ENCODE data around the gene PTPRH.
"Not testable (repeated sequence)": the region's sequence is repeated elsewhere in the genome, so short reads cannot be mapped to it uniquely, and the experiment has no call there.

The PTPRH gene

DNA sequence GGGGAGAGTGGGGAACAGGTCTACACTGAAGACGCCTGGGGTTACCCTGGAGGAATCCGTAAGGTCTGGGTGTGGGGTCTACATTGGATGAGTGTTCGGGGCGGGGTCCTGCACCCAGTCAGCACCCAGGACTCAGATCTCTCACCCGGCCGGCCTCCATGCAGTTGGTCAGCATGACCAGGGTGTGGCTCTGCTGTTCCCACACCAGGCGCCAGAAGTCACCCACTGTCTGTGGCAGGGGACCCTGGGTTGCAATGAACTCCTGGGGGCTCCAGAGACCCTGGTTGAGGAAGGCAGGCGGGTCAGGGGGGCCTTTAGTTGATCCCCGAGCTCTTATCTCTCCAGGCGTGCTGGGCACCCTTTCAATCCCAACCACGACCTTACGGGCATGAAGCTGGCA lies 23.2 kb downstream of the PTPRH start:
- DNase-seq (ENCODE audit: low read depth): no peak

- DNase-seq (ENCODE audit: low read depth): no peak
Observed at GRCh38 chr19:55181740-55182139, 27.6 kb downstream of the PTPRH start.

DNA sequence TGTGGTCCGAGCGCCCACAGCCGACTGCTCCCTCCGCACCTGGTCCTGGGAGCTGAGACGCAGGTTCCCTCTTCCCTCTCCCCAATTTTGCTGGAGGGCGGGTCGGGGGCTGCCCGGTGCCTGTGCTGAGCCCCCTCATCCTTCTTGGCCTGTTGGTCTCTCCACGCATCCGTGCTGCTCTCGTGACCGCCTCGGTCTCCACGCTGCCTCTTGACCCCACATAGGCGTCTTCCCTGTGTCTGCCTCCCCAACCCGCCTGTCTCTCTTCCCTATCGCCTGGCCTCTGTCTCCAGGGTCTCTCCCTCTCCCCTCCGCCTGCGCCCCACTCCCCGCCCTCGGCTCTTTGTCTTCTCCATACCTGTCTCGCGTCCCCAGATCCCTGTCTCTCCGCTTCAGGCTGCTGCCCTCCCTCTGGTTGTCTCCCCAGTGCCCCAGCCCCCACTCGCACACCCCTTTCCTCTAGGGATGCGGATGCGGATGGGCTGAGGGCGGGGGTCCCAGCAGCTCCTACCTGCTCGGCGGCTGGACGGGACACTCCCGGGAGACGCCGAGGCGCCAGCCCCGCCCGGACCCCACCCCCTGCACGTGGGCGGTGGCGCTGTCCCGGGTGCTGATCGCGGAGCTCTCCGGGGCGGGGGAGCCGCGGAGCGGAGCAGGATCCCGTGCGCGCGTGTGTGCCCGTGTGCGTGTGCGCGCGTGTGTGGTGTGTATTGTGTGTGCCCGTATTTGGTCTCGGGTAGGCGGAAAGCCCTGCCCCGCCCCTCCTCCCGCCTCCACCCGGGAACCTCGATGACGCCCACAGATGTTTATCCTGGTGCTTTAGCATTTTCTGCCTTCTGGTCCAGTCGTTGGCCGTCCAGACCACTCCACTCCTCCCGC lies 29.5 kb downstream of the PTPRH start, which contains the start of gene SYT5:
Gene SYT5 (minus strand): TSS at position 684 of the 879 bp plus-strand sequence. CDS start 1,248 bp downstream, outside the sequence.
- peak; percentile 34 for DNase-seq (ENCODE audit: low read depth)

DNA sequence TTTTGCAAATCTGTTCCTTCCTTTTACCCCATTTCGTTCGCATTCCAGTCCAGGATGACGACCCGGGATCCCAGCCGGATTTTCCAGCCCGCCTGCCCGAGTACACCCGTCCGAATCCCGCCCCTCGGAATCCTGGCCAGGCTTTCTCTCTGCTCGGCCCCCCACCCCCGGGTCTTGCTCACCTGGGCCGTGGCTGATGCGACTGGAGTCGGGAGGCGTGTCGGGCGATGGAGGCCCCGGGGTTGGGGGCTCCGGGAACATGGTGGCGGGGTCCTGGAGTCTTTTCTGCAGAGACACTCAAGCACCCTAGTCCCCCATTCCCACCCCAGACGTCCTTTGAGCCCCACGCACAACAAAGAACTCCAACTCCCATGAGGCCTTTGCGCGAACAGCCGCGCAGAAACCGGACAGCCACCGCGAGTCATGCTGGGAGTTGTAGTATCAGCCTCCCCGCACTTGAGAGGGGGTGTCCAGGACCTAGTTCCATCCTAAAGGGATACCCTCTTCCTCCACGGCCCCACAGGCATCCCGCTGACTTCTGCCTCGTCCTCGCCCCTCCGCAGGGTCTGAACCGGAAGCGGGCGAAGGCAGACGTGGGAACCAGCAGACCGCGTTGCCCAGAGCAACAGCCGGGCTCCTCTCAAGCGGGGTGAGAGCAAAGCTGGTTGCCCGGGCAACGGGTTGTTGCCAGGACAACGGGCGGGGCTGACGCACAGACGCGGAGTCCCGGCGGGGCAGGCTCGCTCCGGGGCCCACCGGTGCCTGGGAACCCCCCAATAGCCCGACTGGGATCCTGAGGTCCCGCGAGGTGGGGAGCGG lies 30.3 kb downstream of the PTPRH start:
- peak; percentile 84 for DNase-seq (ENCODE audit: low read depth)

GRCh38 chr19:55176076-55176475 lies 33.2 kb downstream of the PTPRH start:
- DNase-seq (ENCODE audit: low read depth): no peak

DNA sequence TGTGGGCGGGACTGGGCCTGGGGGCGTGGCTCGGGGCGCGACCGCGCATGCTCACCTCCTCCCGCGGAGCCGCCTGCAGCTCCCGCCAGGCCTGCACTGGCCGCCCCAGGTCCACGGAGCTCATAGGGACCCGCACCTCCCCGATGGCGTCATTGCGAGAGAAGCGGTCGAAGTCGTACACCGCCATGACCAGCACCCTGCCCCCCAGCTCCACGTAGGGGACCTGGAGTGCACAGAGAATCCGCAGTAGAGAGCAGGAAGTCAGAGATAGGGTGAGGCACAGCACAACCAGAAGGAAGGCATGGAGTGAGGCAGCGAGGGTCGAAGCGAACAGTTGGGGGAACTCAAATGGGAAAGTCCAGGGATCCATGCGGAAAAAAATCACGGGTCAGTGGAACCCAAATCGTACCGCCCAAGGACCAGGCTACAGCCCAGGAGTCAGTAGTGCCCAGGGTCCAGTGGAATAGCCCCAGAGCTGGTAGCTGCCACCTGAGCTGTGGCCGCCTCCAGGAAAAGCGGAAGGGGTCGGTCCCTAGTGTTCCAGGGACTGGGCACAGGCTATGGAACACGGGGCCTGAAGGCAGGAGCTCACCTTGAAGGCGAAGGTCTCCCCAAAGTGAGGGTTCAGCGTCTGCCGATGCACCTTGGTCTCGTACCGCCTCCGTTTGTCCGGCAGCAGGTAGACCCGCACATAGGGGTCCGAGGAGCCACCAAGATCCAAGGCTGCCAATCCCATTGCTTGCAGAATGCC lies 34.0 kb downstream of the PTPRH start:
- no peak for DNase-seq (ENCODE audit: low read depth)

GRCh38 chr19:55174425-55175116 lies 34.7 kb downstream of the PTPRH start:
- no peak for DNase-seq (ENCODE audit: low read depth)

DNA sequence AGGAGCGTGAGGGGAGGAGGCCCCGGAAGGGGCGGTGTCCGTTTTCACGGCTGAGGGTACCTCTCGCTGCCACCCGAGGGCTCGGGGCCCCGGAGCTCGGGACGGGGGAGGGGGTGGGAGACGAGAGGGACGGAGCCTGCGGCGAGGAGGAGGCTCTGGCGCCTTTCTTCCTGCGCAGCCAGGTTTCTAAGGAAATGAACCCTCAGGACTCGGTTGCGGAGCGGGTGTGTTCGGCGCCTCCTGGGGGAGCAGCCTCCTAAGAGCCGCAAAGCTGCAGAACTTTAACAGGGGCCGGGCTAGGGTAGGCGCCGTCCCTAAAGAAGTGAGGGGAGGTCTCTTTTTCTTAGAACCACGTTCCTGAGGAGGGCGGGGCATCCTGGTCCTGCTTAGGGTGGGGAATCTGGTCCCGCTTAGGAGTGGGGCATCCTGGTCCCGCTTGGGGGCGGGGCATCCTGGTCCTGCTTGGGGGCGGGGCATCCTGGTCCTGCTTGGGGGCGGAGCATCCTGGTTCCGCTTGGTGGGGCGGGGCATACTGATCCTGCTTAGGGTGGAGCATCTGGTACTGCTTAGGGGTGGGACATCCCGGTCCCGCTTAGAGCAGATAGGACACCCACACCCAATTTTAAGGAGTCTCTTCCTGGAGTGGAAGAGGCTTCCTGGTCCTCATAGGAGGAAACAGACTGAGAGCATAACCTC lies 35.4 kb downstream of the PTPRH start:
- no peak for DNase-seq (ENCODE audit: low read depth)

DNA sequence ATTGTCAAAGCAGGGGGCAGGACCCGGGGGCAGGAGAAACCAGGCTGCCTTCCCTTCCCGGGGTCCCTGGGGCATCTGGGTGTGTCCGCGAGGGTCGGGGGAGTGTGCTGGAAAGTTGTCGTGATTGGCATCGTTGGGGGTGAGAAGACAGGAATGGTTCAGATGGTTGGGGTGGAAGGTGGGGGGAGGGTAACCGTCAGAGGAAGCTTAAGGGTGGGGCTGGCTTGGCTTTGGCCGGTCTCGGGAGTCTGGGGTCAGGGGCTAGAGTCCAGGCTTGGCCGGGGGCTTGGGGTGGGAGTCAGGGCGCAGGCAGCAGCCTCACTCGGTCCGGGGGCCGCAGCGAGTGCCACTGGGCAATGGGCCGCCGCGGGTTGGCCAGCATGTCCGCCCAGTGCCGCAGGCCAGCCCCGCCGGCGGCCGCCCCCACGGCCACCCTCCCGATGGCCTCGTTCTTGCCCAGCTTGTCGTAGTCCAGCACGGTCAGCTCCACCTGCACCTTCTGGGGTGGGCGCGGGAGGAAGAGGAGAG lies 36.1 kb downstream of the PTPRH start:
- DNase-seq (ENCODE audit: low read depth): no peak

DNA sequence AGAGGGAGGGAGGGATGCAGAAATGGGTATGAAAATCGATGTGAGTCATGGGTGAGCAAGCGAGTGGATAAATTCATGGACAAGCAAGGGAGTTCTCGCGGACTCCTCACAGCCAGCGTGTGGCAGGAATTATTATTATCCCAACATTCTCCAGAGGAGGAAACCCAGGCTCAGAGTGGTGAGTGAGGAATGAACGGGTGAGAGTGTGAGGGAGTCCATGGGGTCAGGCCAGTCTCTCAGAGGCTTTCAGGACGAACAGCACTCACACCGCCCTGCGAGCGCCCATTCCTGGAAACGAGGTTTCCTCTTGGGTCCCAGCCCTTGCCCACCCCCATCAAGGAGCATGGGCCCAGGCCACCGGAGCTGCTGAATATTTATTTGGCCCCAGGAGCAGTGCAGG lies 36.6 kb downstream of the PTPRH start:
- no peak for DNase-seq (ENCODE audit: low read depth)

DNA sequence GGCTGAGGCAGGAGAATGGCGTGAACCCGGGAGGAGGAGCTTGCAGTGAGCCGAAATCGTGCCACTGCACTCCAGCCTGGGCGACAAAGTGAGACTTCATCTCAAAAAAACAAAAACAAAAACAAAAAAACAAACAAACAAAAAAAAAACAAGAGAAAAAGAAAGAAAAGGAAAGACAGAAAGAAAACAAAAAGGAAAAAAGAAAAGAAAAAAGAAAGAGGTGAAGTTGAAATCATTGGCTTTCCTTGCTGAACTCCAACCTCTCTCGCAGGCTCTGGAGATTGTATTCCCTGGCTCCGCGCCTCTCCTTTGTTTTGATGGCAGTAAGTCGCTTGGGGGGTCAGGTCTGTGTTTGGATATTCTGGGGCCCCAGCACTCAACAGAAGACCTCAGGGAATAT lies 37.0 kb downstream of the PTPRH start:
- DNase-seq (ENCODE audit: low read depth): not testable (repeated sequence)

GRCh38 chr19:55171440-55171839 lies 37.9 kb downstream of the PTPRH start:
- DNase-seq (ENCODE audit: low read depth): no peak

- DNase-seq (ENCODE audit: low read depth): no peak
Observed at GRCh38 chr19:55169136-55169535, 40.2 kb downstream of the PTPRH start.

DNA sequence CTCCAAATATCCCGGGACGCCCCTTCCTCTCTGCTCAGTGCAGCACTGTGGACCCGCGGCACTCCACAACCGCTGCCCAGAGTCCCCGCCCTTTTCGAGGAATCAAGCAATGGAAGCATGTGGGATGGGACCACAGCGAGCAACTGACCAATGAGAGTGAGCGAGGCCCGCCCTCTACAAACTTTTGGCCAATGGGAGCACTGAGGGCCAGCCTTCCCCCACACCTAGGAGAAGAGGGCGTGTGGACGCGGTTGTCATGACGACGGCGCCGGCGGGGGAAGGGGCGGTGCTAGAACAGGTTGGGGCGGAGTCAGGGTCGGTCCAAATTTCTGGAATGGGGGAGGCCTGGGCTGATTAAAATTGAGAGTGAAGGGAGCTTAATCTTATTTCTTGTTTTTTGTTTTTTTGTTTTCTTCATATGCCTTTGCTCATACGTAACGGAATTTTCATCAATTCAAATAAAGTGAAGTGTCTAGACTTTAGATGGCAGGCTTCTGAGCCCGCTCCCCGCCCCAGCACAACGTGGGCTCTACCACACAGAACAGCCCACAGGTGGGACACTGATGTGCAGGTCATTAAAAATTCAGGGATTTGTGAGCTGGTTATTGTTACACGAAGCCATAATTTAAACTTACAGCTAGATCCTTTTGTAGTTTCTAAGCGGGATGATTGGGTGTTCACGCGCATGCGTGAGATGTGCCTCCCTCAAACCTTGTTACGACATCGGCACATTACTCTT lies 42.6 kb downstream of the PTPRH start, which contains the start of gene DNAAF3:
Gene DNAAF3 (minus strand): TSS at position 84 of the 739 bp plus-strand sequence. CDS start 200 bp downstream, outside the sequence.
- DNase-seq (ENCODE audit: low read depth): peak; percentile 56

- DNase-seq (ENCODE audit: low read depth): no peak
Observed at GRCh38 chr19:55165952-55166529, 43.3 kb downstream of the PTPRH start.

DNA sequence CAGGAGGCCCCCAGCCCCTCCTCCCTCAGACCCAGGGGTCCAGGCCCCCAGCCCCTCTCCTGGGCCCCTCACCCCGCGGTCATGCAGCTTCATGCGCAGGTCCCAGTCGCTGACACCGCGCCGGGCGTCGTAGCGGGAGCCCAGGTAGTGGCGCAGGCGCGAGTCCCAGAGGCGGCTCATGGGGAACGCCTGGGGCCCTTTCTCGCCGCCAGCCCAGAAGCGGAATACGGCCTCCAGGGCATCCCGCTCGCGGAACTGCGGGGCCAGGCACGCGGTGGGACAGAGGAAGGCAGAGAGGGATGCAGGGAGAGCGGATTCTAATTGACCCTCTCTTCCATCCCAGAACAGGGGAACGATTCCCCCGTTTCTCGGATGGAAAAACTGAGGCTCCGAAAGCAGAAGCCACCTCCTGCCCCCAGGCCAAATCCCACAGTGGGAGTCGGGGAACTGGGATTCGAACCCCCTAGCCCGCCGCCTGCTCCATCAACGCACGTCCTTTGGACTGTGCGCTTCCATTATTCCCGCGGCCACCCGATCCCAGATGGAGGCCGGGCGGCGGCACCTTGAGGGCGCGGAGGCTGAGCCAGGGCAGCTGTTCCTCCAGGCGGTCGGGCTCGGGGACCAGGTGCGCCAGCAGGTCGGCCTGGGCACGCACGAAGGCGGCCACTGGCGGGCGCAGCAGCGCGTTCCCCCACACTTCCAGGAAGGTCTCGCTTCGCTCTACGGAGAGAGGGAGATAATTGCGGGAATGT lies 47.6 kb downstream of the PTPRH start:
- no peak for DNase-seq (ENCODE audit: low read depth)

DNA sequence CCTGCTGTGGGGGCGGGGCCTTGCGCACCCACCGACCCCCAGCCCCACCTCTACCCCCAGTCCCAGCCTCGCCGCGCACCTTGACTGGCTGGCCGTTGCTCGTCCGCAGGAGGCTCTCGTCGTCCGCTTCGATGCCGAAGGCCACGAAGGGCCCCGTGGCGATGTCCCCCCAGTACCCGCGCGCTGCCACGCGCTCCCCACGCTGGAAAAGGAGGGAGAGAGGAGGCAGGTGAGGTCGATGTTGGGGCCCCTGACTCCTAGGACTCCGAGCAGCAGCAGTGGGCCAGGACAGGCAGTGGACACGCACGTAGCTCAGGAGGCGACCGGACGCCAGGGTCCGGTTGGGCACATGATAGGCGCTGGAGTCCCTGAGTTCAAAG lies 48.3 kb downstream of the PTPRH start:
- no peak for DNase-seq (ENCODE audit: low read depth)

DNA sequence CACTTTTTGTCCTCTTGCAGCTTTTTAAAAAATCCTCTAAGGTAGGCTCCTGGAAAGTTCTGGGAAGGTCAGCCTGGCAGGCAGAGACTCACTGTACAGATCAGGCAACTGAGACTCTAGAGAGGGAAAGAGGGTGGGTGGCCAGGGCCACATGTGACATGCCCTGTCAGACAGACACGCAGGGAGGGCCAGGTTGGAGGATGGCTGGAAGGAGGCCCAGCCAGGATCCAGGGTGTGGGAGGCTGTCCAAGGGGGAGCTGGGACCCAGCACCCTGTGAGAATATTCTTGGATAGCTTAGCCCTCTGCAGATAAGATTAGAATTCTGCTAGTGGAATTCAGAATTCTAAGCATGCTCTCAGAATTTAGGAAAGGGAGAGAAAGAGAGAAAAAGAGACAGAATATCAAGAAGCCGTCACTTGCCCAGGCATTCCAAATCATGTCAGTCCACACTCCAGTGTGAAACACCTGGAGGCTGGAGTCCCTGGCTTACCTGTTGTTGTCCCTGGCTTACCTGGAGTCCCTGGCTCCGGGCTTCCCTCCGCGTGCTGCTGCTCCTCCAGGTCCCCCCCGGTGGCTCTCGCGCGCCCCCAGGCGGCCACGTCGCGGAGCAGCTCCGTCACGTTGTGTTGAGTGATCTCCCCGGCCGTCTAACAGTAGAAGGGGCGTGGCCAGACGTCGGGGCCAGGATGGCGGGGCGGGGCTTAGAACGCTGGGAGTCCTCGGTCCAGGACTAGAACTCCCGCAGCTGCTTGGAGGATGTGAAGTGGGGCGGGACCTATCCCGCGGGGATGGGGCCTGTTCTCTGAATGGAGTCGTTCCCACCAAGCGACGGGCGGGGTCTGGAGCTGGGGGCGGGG lies 48.9 kb downstream of the PTPRH start:
- peak; percentile 76 for DNase-seq (ENCODE audit: low read depth)
